Cardiac fibroblast (primary cell): Measurements from ENCODE around the gene CYP39A1.
"Not testable (repeated sequence)": the region's sequence is repeated elsewhere in the genome, so short reads cannot be mapped to it uniquely, and the experiment has no call there.

Source experiments
- DNase-seq, 2 donors: peaks; one replicate each; pipeline versions ENCODE4 v3.0.0 to v3.0.0-alpha.2; 2010; ENCODE audit warnings: low read depth in 2 of 2
- H3K4me3 ChIP-seq, 2 donors: replicated peaks in 1 of 2; 1 replicate in 1 of 2; 2 replicates in 1 of 2; pipeline ENCODE4 v1.5.1; 2011; ENCODE audit warnings: low read depth in 2 of 2, low read length in 2 of 2, mild to moderate bottlenecking in 2 of 2, moderate library complexity in 1 of 2
- CTCF ChIP-seq: IDR thresholded peaks from one replicate; pipeline ENCODE4 v1.5.1; 2011; ENCODE audit warnings: low read depth, mild to moderate bottlenecking, low read length, inconsistent platforms

The CYP39A1 gene

DNA sequence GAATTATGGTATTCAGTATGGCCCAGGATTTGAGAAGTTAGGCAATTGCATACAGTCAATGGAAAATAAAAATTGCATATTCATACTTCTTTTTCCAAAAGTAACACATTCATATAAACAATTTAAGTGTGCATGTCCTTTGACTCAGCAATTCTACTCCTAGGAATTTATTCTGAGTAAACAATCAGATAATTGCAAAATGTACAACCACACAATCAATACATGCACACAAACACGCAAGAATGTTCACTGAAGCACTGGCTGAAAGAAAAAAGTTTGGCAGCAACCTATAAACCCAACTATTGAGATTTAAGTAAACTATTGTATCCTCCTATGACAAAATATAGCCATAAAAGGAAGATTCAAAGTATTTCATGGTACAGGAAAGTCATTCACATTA is 1.6 kb downstream of the CYP39A1 start:
- H3K4me3 ChIP-seq: no peak overlapping the region
- no peak for DNase-seq
- no peak for TF ChIP-seq CTCF

- H3K4me3 ChIP-seq: no peak overlapping the region
- no peak for DNase-seq
- TF ChIP-seq CTCF: no peak
Observed at GRCh38 chr6:46648869-46649492, 3.6 kb downstream of the CYP39A1 start.

DNA sequence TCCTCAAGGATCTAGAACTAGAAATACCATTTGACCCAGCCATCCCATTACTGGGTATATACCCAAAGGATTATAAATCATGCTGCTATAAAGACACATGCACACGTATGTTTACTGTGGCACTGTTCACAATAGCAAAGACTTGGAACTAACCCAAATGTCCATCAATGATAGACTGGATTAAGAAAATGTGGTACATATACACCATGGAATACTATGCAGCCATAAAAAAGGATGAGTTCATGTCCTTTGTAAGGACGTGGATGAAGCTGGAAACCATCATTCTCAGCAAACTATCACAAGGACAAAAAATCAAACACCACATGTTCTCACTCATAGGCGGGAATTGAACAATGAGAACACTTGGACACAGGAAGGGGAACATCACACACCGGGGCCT is 4.5 kb downstream of the CYP39A1 start:
- DNase-seq, H3K4me3 ChIP-seq: not testable (repeated sequence)

DNA sequence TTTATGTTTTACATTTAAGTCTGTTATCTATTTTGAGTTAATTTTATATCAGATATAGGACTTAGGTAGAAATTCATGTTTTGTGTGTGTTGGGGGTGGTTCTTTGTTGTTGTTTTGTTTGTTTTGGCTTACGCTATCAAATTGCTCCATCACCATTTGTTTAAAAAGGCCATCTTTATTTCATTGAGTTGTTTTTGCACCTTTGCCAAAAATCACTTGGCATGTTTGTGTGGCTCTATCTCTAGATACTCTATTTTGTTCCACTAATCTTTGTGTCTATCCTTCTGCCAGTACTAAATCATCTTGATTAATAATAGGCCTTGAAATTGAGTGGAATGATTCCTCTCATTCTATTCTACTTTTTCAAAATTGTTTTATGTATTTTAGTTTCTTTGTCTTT is 7.4 kb downstream of the CYP39A1 start:
- no peak for DNase-seq
- H3K4me3 ChIP-seq: no peak overlapping the region
- TF ChIP-seq CTCF: no peak

GRCh38 chr6:46642928-46643751 is 9.5 kb downstream of the CYP39A1 start:
- no peak for TF ChIP-seq CTCF
- no peak for DNase-seq
- H3K4me3 ChIP-seq: no peak overlapping the region

DNA sequence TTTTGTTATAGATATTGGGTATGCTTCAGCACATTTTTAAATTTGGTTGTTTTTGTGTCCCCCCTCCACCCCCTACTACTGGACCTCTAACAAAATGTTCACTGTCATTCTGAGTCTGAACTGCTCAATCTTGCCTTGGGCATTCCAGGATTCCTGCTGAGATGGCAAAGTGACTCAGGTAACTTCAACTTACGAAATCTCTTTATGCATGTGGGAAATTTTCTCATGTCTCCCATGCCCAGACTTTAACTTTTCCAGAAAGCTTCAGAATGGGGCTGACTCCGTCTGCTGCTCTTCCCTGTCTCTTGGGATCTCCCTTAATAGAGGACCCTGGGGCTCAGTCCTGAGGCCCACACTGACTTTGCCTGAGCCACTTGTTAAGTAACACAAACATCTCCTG is 14.0 kb downstream of the CYP39A1 start:
- DNase-seq: no peak
- H3K4me3 ChIP-seq: no peak overlapping the region
- no peak for TF ChIP-seq CTCF

DNA sequence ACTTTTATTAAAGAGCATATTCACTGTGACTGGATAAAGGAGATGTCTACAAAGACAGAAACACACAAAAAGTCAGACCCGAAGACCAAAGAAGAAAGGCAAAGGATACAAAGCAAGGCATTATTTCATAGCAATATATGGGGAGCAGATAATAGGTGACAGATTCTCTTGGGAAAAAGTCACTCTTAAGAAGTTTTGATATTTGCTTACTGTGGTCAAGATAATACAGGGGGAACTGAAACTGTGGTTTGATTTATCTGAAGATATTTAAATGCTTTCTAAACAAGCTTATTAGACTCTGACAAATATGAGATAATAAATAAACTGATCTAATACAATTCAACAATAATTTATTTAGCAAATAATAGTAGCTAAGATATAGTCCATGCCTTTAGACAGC is 14.7 kb downstream of the CYP39A1 start:
- no peak for TF ChIP-seq CTCF
- DNase-seq: no peak
- no peak overlapping the region for H3K4me3 ChIP-seq
